Astrocyte (in vitro differentiated cells and primary cell): ENCODE measurements around the gene GJA4. TPM values are rescaled to one million over a fixed set of nuclear protein-coding genes. Genes with fewer than 3 reads are reported as not detected.

ENCODE experiments used
- DNase-seq: peaks from one replicate; pipeline ENCODE4 v3.0.0-alpha.2; 2010; ENCODE audit warnings: low read depth
- FAIRE-seq: peaks from 2 replicates; lab custom pipeline; 2011; peaks lifted over from hg19 to GRCh38; lab: Jason Lieb, UNC
- H2AFZ ChIP-seq: 2 replicates; pipeline ENCODE4 v1.6.0; 2012; ENCODE audit warnings: low read depth, low read length, inconsistent platforms
- H3K27ac ChIP-seq: 2 replicates; pipeline ENCODE4 v1.5.1; 2011; ENCODE audit warnings: low read depth, low read length, inconsistent platforms
- H3K27me3 ChIP-seq: 2 replicates; pipeline ENCODE4 v1.6.0; 2011; ENCODE audit warnings: low read length, inconsistent platforms; ENCODE audit not compliant: insufficient read depth
- H3K36me3 ChIP-seq: 2 replicates; pipeline ENCODE4 v1.5.1; 2011; ENCODE audit warnings: low read length, inconsistent platforms; ENCODE audit not compliant: insufficient read depth
- H3K4me1 ChIP-seq: 2 replicates; pipeline ENCODE4 v1.5.1; 2011; ENCODE audit warnings: low read length, inconsistent platforms; ENCODE audit not compliant: insufficient read depth
- H3K4me2 ChIP-seq: 2 replicates; pipeline ENCODE4 v1.6.0; 2012; ENCODE audit warnings: low read length, inconsistent platforms
- H3K4me3 ChIP-seq: 2 replicates; pipeline ENCODE4 v1.5.1; 2011; ENCODE audit warnings: low read depth, mild to moderate bottlenecking, low read length, inconsistent platforms; ENCODE audit not compliant: insufficient read depth
- H3K79me2 ChIP-seq: 2 replicates; pipeline ENCODE4 v1.6.0; 2012; ENCODE audit warnings: mild to moderate bottlenecking, low read length, inconsistent platforms; ENCODE audit not compliant: insufficient read depth
- H3K9ac ChIP-seq: 2 replicates; pipeline ENCODE4 v1.6.0; 2012; ENCODE audit warnings: mild to moderate bottlenecking, low read length, inconsistent platforms
- H3K9me3 ChIP-seq: 2 replicates; pipeline ENCODE4 v1.5.1; 2012; ENCODE audit warnings: low read depth, mild to moderate bottlenecking, low read length, inconsistent platforms; ENCODE audit not compliant: insufficient read depth
- H4K20me1 ChIP-seq: 2 replicates; pipeline ENCODE4 v1.6.0; 2012; ENCODE audit warnings: low read length, inconsistent platforms; ENCODE audit not compliant: insufficient read depth
- H3K27ac Mint-ChIP-seq: one replicate; pipeline ENCODE4 v1.8.0; 2021; ENCODE audit warnings: mild to moderate bottlenecking, mixed read lengths; ENCODE audit not compliant: unreplicated experiment
- H3K27me3 Mint-ChIP-seq: one replicate; pipeline ENCODE4 v1.8.0; 2021; ENCODE audit warnings: low read depth, mixed read lengths; ENCODE audit not compliant: unreplicated experiment
- H3K36me3 Mint-ChIP-seq: one replicate; pipeline ENCODE4 v1.8.0; 2021; ENCODE audit warnings: low read depth, mixed read lengths; ENCODE audit not compliant: unreplicated experiment
- H3K4me1 Mint-ChIP-seq: one replicate; pipeline ENCODE4 v1.8.0; 2021; ENCODE audit warnings: low read depth, mixed read lengths; ENCODE audit not compliant: unreplicated experiment
- H3K4me3 Mint-ChIP-seq: one replicate; pipeline ENCODE4 v1.8.0; 2021; ENCODE audit warnings: mild to moderate bottlenecking, moderate library complexity, mixed read lengths; ENCODE audit not compliant: unreplicated experiment
- H3K9me3 Mint-ChIP-seq: one replicate; pipeline ENCODE4 v1.8.0; 2021; ENCODE audit warnings: mild to moderate bottlenecking, mixed read lengths; ENCODE audit not compliant: unreplicated experiment
- EZH2 ChIP-seq: IDR thresholded peaks from 2 replicates; pipeline ENCODE4 v1.6.1; 2012; ENCODE audit warnings: mild to moderate bottlenecking, low read length, inconsistent platforms; ENCODE audit not compliant: insufficient read depth
- total RNA-seq: library from RNA; stranded (reverse); gene quantifications from 2 replicates; pipeline ENCODE4 v1.2.1, GENCODE V29; 2021
- TF ChIP-seq, protein P1 (sequence below): IDR thresholded peaks from 2 replicates; pipeline ENCODE4 v1.5.1; 2011; ENCODE audit warnings: low read depth, mild to moderate bottlenecking, inconsistent platforms, low read length, moderate library complexity; ENCODE audit not compliant: insufficient read depth

The GJA4 gene
- total RNA-seq, 1 donor from 2014 or later, result not detected

DNA sequence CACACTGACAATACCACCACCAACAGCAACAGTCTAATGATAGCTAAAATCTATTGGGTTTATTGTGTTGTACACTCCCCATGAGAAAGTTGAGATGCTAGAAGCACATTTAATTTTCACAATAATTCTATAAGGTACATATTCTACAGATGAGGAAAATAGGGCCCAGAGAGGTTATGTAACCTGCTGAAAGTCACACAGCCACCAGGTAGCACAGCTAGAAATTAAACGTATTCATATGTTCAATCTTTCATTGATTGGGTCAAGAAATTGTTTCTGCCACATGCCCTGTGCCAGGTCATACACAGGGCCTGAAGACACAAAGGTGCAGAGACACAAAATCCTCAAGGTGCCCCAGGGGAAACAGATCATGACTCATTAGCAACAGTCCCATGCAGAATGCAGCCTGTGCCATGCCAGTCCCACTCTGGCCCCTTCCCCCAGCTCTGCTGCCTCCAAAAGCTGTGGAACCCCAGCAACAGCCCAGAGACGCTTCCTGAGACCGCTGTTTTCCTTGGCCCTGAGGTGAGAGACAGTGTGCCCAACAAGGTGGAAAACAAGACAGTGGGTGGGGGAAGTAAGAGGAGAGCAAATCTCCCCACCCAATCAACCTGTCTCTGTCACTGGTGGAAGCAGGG lies 32.1 kb downstream of the GJA4 start:
- DNase-seq (no peak), FAIRE-seq (no peak)
- Histone ChIP-seq H2AFZ (no peak overlapping the region), H3K4me1 (no peaks in the 10 kb centered on the region), H3K9me3 (peaks cover 3% of the 10 kb centered on the region), H3K4me3 (no peak overlapping the region), H3K36me3 (no peaks in the 10 kb centered on the region), H3K9ac (no peak overlapping the region), H3K79me2 (no peaks in the 10 kb centered on the region), H3K4me2 (no peak overlapping the region), H3K27me3 (no peaks in the 10 kb centered on the region), H4K20me1 (no peaks in the 10 kb centered on the region), H3K27ac (no peak overlapping the region)
- TF ChIP-seq, protein P1, sequence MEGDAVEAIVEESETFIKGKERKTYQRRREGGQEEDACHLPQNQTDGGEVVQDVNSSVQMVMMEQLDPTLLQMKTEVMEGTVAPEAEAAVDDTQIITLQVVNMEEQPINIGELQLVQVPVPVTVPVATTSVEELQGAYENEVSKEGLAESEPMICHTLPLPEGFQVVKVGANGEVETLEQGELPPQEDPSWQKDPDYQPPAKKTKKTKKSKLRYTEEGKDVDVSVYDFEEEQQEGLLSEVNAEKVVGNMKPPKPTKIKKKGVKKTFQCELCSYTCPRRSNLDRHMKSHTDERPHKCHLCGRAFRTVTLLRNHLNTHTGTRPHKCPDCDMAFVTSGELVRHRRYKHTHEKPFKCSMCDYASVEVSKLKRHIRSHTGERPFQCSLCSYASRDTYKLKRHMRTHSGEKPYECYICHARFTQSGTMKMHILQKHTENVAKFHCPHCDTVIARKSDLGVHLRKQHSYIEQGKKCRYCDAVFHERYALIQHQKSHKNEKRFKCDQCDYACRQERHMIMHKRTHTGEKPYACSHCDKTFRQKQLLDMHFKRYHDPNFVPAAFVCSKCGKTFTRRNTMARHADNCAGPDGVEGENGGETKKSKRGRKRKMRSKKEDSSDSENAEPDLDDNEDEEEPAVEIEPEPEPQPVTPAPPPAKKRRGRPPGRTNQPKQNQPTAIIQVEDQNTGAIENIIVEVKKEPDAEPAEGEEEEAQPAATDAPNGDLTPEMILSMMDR, result no peak
- TF ChIP-seq EZH2, result no peak
- Mint-ChIP-seq H3K4me1 (no peaks in the 10 kb centered on the region), H3K4me3 (no peak overlapping the region), H3K27ac (no peak overlapping the region), H3K36me3 (no peaks in the 10 kb centered on the region), H3K27me3 (peaks cover 17% of the 10 kb centered on the region), H3K9me3 (no peaks in the 10 kb centered on the region)

DNA sequence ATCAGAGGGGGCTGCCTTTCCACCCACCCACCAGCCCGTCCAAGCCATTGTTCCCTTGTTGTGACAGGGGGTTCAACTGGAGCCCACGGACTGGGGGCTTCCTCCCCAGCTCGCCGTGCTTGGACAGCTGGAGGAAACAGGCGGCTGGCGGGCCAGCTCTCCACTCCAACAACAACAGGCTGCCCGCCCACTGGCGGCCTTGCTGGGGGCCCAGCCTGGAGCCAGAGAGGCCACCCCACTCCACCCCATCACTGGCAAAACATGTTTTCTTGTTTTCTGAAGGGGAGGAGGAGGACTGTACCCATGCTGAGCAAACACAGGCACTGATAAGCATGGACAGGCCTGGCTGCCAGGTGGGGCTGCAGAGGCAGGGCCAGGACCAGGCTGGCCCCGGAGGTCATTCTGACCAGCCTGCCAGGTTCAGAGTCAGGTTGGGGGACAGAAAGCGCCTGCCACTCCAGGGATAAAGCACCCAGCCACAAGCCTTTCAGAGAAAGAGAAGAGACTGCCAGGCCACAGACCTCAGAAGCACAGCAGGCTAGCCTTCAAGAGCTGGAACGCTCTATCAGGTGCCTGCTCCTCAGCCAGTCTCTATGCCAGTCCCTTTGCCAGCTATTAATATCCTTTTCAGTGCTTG lies 32.8 kb downstream of the GJA4 start:
- peaks cover 17% of the 10 kb centered on the region for H3K27me3 Mint-ChIP-seq
- FAIRE-seq, result no peak
- Histone ChIP-seq H3K9me3 (peaks cover 3% of the 10 kb centered on the region), H2AFZ (no peak overlapping the region), H4K20me1 (no peaks in the 10 kb centered on the region), H3K79me2 (no peaks in the 10 kb centered on the region), H3K4me3 (no peak overlapping the region), H3K27ac (no peak overlapping the region), H3K4me1 (no peaks in the 10 kb centered on the region), H3K9ac (no peak overlapping the region), H3K4me2 (no peak overlapping the region), H3K27me3 (no peaks in the 10 kb centered on the region), H3K36me3 (no peaks in the 10 kb centered on the region)
- H3K9me3 Mint-ChIP-seq, result no peaks in the 10 kb centered on the region
- no peak overlapping the region for H3K27ac Mint-ChIP-seq
- no peak for DNase-seq
- no peaks in the 10 kb centered on the region for H3K36me3 Mint-ChIP-seq
- no peak overlapping the region for H3K4me3 Mint-ChIP-seq
- no peak for TF ChIP-seq EZH2
- TF ChIP-seq, protein P1, result no peak
- H3K4me1 Mint-ChIP-seq, result no peaks in the 10 kb centered on the region

DNA sequence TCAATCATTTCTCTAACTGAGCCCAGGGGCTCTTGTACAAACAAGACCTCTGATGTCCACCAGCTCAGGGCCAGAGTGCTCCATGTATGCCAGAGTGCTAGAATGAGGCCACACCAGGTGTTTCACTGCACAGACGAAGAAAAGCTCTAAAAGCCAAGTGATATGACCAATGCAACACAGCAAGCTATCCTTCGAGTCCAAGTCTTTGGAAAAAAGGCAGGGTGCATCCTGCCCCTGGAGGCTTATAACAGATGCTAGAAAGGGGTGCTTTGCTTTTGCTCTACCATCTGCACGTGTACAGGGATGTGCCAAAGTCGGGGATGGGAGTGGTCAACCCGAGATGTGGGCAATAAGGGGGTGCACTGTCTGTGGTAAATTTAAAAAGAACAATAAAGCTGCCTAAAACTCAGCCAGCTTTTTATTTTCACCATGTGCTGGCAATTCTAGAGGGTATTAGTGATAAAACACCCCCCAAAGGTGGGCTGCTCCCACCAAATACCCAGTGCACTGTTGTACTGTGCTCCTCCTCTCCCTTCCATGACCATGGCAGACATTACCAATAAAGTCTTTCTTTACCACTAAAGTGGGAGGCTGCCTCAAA lies 34.6 kb downstream of the GJA4 start:
- FAIRE-seq, result no peak
- Mint-ChIP-seq H3K36me3 (no peaks in the 10 kb centered on the region), H3K27me3 (peaks cover 15% of the 10 kb centered on the region), H3K4me3 (no peak overlapping the region), H3K4me1 (no peaks in the 10 kb centered on the region), H3K9me3 (peaks cover 3% of the 10 kb centered on the region), H3K27ac (no peak overlapping the region)
- no peak overlapping the region for H3K9ac ChIP-seq
- no peaks in the 10 kb centered on the region for H3K4me1 ChIP-seq
- no peaks in the 10 kb centered on the region for H3K79me2 ChIP-seq
- H3K9me3 ChIP-seq, result peaks cover 3% of the 10 kb centered on the region
- no peak for TF ChIP-seq EZH2
- TF ChIP-seq, protein P1, result no peak
- H4K20me1 ChIP-seq, result no peaks in the 10 kb centered on the region
- H3K27ac ChIP-seq, result no peak overlapping the region
- no peak overlapping the region for H3K4me2 ChIP-seq
- DNase-seq, result no peak
- no peak overlapping the region for H3K4me3 ChIP-seq
- no peaks in the 10 kb centered on the region for H3K36me3 ChIP-seq
- H3K27me3 ChIP-seq, result no peaks in the 10 kb centered on the region
- H2AFZ ChIP-seq, result no peak overlapping the region
